ENCODE measurements around the gene CLCA2. TPM values are rescaled to one million over a fixed set of nuclear protein-coding genes. Genes with fewer than 3 reads are reported as not detected.
A peak's percentile ranks its signal among the peaks of the same experiment; 100 is the strongest.

The CLCA2 gene
- total and polyA plus RNA-seq, 2 donors (not counting 3 experiments of a cell fraction or from before 2014, with no cell fraction given): 0.01 to 0.11 TPM

- Histone ChIP-seq H3K36me3 (ENCODE audit: control insufficient read depth in 2 of 2, extremely low read depth in 1 of 2, insufficient read depth in 2 of 2, low read length in 2 of 2) (no peaks in the 10 kb centered on the region), H3K9me3 (replicated peaks; ENCODE audit: control insufficient read depth, insufficient read depth, low read length) (no peaks in the 10 kb centered on the region), H3K27ac (ENCODE audit: insufficient read depth, low read depth, low read length) (no peak overlapping the region), H3K4me2 (ENCODE audit: insufficient read depth, low read length) (no peak overlapping the region), H3K79me2 (ENCODE audit: control insufficient read depth, insufficient read depth, low read length) (no peaks in the 10 kb centered on the region), H4K20me1 (replicated peaks; ENCODE audit: control insufficient read depth, extremely low read depth, insufficient read depth, low read length) (no peaks in the 10 kb centered on the region), H3K4me1 (ENCODE audit: control insufficient read depth, extremely low read depth, insufficient read depth, low read length) (no peaks in the 10 kb centered on the region), H3K27me3 (ENCODE audit: control insufficient read depth in 2 of 2, insufficient read depth in 2 of 2, low read length in 2 of 2) (peaks cover 5 to 13% of the 10 kb centered on the region in 2 experiments), H2AFZ (ENCODE audit: low read depth, low read length) (no peak overlapping the region), H3K9ac (replicated peaks; ENCODE audit: extremely low read depth, insufficient read depth, low read length) (no peak overlapping the region), H3K4me3 (replicated peaks in 1 of 3; ENCODE audit: insufficient read depth in 1 of 3, low read depth in 1 of 3, low read length in 3 of 3) (no peak overlapping the region), H3K9me1 (replicated peaks; ENCODE audit: control insufficient read depth, extremely low read depth, insufficient read depth, low read length) (no peaks in the 10 kb centered on the region)
- ChIA-PET POLR2A (no interaction called here), CTCF (interaction anchor here (0.6 to 9.9 kb wide), 17 partner anchors 9 to 242 kb away, joined by 3 to 85 read pairs (median 4); no protein-coding TSS in a partner anchor)
- BruUV-seq (replicated peaks): no TSS peak
- FAIRE-seq (no peak), DNase-seq (ENCODE audit: low read depth, low spot score) (peak; percentile 9)
- dilution Hi-C loops (cut with MboI; ENCODE audit: extremely low pct_ligation_motif_present, low sequenced_read_pairs): no loop called here
- intact Hi-C loops (cut with micrococcal nuclease): loop anchor here (2.0 to 5.0 kb wide), 2 partner anchors 103 to 243 kb away; partner anchors contain the start of gene ODF2L
- no peak for TF ChIP-seq POLR2A (IDR thresholded peaks at IDR 0.05; ENCODE audit: low read depth, low read length)
- TF ChIP-seq CTCF (IDR thresholded peaks at IDR 0.05; ENCODE audit: extremely low read depth in 1 of 2, insufficient read depth in 1 of 2, low read depth in 1 of 2, low read length in 2 of 2): peak; percentile 60 to 83
- no peak for TF ChIP-seq FOS (IDR thresholded peaks at IDR 0.05; ENCODE audit: borderline replicate concordance, insufficient read depth, low read length)
- no peak for TF ChIP-seq JUN (IDR thresholded peaks at IDR 0.05; ENCODE audit: borderline replicate concordance, insufficient read depth, insufficient read length, low read depth)
- peak; percentile 9 for TF ChIP-seq GATA2 (IDR thresholded peaks at IDR 0.05; ENCODE audit: insufficient read depth, insufficient read length, low read depth, low read length)
- no peak for TF ChIP-seq POLR2AphosphoS5 (IDR thresholded peaks at IDR 0.05; ENCODE audit: insufficient read depth, low read depth, low read length)
These were observed 76.1 kb downstream of the CLCA2 start for GRCh38 chr1:86499987-86500593.
